ENCODE data around the gene LRP1. TPM values are rescaled to one million over a fixed set of nuclear protein-coding genes. Genes with fewer than 3 reads are reported as not detected.
A peak's percentile ranks its signal among the peaks of the same experiment; 100 is the strongest.

LRP1 gene
- total and polyA plus RNA-seq, 2 of the 13 experiments (the other 11 are each of a cell fraction or from before 2014, with no cell fraction given): 14.7 to 30.8 TPM

DNA sequence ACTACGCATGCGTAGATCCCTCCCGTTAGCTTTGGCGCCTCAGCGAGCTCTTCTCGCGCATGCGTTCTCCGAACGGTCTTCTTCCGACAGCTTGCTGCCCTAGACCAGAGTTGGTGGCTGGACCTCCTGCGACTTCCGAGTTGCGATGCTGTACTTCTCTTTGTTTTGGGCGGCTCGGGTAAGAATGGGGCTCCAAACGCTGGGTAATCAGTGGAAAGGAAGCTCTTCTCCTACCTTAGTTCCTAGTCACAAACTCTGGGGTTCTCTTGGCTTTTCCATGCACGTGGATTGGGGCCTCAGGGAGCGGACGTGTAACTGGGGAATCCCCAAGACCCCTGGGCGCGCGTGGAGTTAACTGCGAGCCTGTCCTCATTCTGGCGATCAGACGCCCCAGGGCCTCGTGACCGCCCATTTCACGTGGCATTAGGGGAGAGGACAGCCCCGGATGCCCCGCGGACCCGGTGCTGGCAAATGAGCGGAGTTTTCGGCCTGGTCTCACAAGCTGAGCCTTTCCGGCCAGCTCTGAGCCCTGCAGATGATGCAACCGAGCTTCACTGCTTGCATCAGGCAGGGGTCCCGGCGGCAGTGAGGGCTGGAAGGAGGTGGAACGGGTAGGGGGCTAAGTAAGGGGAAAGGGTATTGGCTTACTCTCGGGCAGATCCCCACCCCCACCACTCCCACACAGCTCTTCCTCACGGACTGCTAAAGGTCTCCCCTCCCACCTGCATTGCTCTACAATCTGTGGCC, 101.5 kb downstream of the LRP1 start, which contains the start of gene SHMT2 (continued):
- TF ChIP-seq, protein P1, sequence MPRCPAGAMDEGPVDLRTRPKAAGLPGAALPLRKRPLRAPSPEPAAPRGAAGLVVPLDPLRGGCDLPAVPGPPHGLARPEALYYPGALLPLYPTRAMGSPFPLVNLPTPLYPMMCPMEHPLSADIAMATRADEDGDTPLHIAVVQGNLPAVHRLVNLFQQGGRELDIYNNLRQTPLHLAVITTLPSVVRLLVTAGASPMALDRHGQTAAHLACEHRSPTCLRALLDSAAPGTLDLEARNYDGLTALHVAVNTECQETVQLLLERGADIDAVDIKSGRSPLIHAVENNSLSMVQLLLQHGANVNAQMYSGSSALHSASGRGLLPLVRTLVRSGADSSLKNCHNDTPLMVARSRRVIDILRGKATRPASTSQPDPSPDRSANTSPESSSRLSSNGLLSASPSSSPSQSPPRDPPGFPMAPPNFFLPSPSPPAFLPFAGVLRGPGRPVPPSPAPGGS (CRISPR knock-in tag; IDR thresholded peaks at IDR 0.05): no peak
- TF ChIP-seq, protein P2, sequence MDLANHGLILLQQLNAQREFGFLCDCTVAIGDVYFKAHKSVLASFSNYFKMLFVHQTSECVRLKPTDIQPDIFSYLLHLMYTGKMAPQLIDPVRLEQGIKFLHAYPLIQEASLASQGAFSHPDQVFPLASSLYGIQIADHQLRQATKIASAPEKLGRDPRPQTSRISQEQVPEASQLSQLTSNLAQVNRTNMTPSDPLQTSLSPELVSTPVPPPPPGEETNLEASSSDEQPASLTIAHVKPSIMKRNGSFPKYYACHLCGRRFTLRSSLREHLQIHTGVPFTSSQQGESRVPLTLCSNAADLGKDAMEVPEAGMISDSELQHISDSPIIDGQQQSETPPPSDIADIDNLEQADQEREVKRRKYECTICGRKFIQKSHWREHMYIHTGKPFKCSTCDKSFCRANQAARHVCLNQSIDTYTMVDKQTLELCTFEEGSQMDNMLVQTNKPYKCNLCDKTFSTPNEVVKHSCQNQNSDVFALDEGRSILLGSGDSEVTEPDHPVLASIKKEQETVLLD (CRISPR knock-in tag; IDR thresholded peaks at IDR 0.05; ENCODE audit: low read depth): no peak
- TF ChIP-seq SSRP1 (CRISPR knock-in tag; IDR thresholded peaks at IDR 0.05): no peak; the same call in 1 of the 2 replicates
- no peak for TF ChIP-seq IKZF4 (CRISPR knock-in tag; IDR thresholded peaks at IDR 0.05; ENCODE audit: borderline replicate concordance, low read depth, not compliant biosample characterization)
- TF ChIP-seq, protein P3, sequence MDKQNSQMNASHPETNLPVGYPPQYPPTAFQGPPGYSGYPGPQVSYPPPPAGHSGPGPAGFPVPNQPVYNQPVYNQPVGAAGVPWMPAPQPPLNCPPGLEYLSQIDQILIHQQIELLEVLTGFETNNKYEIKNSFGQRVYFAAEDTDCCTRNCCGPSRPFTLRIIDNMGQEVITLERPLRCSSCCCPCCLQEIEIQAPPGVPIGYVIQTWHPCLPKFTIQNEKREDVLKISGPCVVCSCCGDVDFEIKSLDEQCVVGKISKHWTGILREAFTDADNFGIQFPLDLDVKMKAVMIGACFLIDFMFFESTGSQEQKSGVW (CRISPR knock-in tag; IDR thresholded peaks at IDR 0.05; ENCODE audit: borderline replicate concordance): no peak
- peak; percentile 81 for TF ChIP-seq ZNF766 (CRISPR knock-in tag; IDR thresholded peaks at IDR 0.05; ENCODE audit: borderline replicate concordance)
- TF ChIP-seq, protein P4, sequence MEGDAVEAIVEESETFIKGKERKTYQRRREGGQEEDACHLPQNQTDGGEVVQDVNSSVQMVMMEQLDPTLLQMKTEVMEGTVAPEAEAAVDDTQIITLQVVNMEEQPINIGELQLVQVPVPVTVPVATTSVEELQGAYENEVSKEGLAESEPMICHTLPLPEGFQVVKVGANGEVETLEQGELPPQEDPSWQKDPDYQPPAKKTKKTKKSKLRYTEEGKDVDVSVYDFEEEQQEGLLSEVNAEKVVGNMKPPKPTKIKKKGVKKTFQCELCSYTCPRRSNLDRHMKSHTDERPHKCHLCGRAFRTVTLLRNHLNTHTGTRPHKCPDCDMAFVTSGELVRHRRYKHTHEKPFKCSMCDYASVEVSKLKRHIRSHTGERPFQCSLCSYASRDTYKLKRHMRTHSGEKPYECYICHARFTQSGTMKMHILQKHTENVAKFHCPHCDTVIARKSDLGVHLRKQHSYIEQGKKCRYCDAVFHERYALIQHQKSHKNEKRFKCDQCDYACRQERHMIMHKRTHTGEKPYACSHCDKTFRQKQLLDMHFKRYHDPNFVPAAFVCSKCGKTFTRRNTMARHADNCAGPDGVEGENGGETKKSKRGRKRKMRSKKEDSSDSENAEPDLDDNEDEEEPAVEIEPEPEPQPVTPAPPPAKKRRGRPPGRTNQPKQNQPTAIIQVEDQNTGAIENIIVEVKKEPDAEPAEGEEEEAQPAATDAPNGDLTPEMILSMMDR (CRISPR knock-in tag; IDR thresholded peaks at IDR 0.05): no peak; the same call in 1 of the 2 replicates
- TF ChIP-seq RNF2 (conservative IDR thresholded peaks at IDR 0.05; ENCODE audit: low read depth): peak; percentile 64
- TF ChIP-seq ZNF496 (CRISPR knock-in tag; IDR thresholded peaks at IDR 0.05; ENCODE audit: insufficient replicate concordance): no peak
- TF ChIP-seq SOX6 (IDR thresholded peaks at IDR 0.05): no peak
- TF ChIP-seq SOX6 (CRISPR knock-in tag; IDR thresholded peaks at IDR 0.05): peak; percentile 24
- TF ChIP-seq, protein P5, sequence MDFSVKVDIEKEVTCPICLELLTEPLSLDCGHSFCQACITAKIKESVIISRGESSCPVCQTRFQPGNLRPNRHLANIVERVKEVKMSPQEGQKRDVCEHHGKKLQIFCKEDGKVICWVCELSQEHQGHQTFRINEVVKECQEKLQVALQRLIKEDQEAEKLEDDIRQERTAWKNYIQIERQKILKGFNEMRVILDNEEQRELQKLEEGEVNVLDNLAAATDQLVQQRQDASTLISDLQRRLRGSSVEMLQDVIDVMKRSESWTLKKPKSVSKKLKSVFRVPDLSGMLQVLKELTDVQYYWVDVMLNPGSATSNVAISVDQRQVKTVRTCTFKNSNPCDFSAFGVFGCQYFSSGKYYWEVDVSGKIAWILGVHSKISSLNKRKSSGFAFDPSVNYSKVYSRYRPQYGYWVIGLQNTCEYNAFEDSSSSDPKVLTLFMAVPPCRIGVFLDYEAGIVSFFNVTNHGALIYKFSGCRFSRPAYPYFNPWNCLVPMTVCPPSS (IDR thresholded peaks at IDR 0.05): no peak
- no peak for TF ChIP-seq ZNF878 (CRISPR knock-in tag; IDR thresholded peaks at IDR 0.05)
- no peak; the same call in 1 of the 2 replicates for TF ChIP-seq KMT2A (CRISPR knock-in tag; IDR thresholded peaks at IDR 0.05)
- TF ChIP-seq HOXA5 (CRISPR knock-in tag; IDR thresholded peaks at IDR 0.05): 0 out of 2 replicates have a peak, but pooled peaks have one; percentile 21
- TF ChIP-seq SP140L (CRISPR knock-in tag; IDR thresholded peaks at IDR 0.05; ENCODE audit: borderline replicate concordance): no peak
- TF ChIP-seq, protein P6, sequence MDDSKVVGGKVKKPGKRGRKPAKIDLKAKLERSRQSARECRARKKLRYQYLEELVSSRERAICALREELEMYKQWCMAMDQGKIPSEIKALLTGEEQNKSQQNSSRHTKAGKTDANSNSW (CRISPR knock-in tag; IDR thresholded peaks at IDR 0.05; ENCODE audit: borderline replicate concordance): no peak
- TF ChIP-seq, protein P7, sequence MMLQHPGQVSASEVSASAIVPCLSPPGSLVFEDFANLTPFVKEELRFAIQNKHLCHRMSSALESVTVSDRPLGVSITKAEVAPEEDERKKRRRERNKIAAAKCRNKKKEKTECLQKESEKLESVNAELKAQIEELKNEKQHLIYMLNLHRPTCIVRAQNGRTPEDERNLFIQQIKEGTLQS (CRISPR knock-in tag; IDR thresholded peaks at IDR 0.05): peak; percentile 92
- TF ChIP-seq, protein P8, sequence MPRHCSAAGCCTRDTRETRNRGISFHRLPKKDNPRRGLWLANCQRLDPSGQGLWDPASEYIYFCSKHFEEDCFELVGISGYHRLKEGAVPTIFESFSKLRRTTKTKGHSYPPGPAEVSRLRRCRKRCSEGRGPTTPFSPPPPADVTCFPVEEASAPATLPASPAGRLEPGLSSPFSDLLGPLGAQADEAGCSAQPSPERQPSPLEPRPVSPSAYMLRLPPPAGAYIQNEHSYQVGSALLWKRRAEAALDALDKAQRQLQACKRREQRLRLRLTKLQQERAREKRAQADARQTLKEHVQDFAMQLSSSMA (CRISPR knock-in tag; IDR thresholded peaks at IDR 0.05): no peak
- TF ChIP-seq ZNF724P (CRISPR knock-in tag; IDR thresholded peaks at IDR 0.05; ENCODE audit: borderline replicate concordance): peak; percentile 83; the same call in 1 of the 2 replicates
- TF ChIP-seq FOXK2 (IDR thresholded peaks at IDR 0.05): no peak

All from HepG2 (cell line).